Motor neuron (in vitro differentiated cells): ENCODE data around the gene CYP3A4. TPM values are rescaled to one million over a fixed set of nuclear protein-coding genes. Genes with fewer than 3 reads are reported as not detected.
"Not testable (repeated sequence)": the region's sequence is repeated elsewhere in the genome, so short reads cannot be mapped to it uniquely, and the experiment has no call there.

Experiments
- ATAC-seq, 8 experiments: fragments of 200-7000 bp; cut with Tn5 transposase; replicated peaks in 6 of 8; 2 replicates each; pipeline ENCODE4 v1.8.0; 2021; ENCODE audit warnings: mild to moderate bottlenecking in 8 of 8, moderate library complexity in 8 of 8
- H3K27ac ChIP-seq, 2 donors: fragments of 250-450 bp; sonication (Bioruptor Pico); 2 replicates each; pipeline ENCODE4 v1.9.0; 2021; ENCODE audit warnings: antibody characterized with exemption in 2 of 2, mild to moderate bottlenecking in 2 of 2, moderate library complexity in 1 of 2
- H3K4me1 ChIP-seq, 2 donors: fragments of 250-450 bp; sonication (Bioruptor Pico); replicated peaks in 1 of 2; 2 replicates each; pipeline ENCODE4 v1.6.1; 2021; ENCODE audit warnings: antibody characterized with exemption in 2 of 2, mild to moderate bottlenecking in 2 of 2, moderate library complexity in 1 of 2
- H3K4me3 ChIP-seq, 5 donors: fragments of 250-450 bp; sonication (Bioruptor Pico); 2 replicates each; pipeline ENCODE4 v1.9.0; 2021; ENCODE audit warnings: antibody characterized with exemption in 5 of 5, mild to moderate bottlenecking in 5 of 5, moderate library complexity in 4 of 5
- WGBS, 10 experiments: fragments of 450-650 bp; shearing (Covaris generic); methylation state at CpG; one replicate each; pipeline ENCODE4 v1.0.0; 2022; 5-methylcytosine and 5-hydroxymethylcytosine counted together
- in situ Hi-C, 9 experiments: fragments of 400-800 bp; cut with MboI; loops; one replicate each; pipeline ENCODE4 v1.15.0; 2021; ENCODE audit warnings: low sequenced_read_pairs in 9 of 9, low pct_unique_long_range_greater_than_20kb in 2 of 9; ENCODE audit not compliant: unreplicated experiment in 9 of 9
- total RNA-seq, 8 experiments: library from RNA; unstranded; fragments of 300-600 nt; gene quantifications; 2 replicates each; pipeline versions ENCODE4 v1.2.3 to v1.2.4, GENCODE V29; 2022

The CYP3A4 gene
- total RNA-seq, 8 experiments from 2014 or later = 0.11 to 0.33 (median 0.18) TPM; not detected in 3

DNA sequence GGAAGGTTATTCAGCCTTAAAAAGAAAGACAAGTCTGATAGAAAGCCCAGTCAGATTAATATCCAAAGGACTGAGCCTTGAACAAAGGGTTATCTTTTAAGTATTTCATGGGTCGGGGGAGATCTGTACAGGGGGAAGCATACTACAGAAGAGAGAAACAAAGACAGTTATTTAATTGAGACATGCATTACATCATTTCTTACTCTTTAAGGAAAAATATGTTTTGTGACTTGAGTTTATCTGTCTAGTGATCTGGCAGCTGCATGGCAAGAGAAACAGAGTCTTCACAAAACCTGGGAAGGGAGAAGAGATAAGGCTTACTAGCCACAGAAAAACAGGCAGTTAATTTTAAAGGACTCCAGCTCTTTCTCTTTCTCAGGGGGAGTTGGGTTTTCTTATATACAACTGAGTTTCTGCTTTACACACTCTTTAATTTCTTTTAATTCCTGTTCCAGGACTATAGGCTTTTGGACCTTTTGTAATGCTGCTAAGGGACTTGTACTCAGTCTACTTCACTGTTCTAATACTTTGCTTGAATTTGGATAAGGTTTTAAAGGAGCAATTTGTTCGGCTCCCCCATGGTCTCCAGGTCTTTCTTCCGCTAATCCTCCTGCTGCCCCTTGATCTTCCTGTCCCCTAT is 23.0 kb upstream of the CYP3A4 start:
- H3K4me3 ChIP-seq = no peak overlapping the region
- 48 to 89% (median 73%) methylated on average over 1 to 3 of the region's 3 CpGs for WGBS, 10 experiments
- in situ Hi-C loops = no loop called here

DNA sequence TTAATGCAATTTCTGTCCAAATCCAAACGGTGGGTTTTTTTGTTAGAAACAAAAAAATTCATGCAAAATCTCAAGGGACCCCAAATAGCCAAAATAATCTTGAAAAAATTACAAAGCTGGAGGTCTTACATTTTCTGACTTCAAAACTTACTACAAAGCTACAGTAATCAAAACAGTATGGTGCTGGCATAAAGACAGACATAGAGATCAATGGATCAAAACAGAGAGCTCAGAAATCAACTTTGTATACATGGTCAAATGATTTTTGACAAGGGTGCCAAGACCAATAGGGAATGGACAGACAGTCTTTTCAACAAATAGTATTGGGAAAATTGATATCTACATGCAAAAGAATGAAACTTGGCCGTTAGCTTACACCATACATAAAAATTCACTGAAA is 21.7 kb upstream of the CYP3A4 start:
- H3K27ac ChIP-seq = no peak overlapping the region
- no peak for ATAC-seq
- H3K4me1 ChIP-seq = no peaks in the 10 kb centered on the region
- no peak overlapping the region for H3K4me3 ChIP-seq
- 11 to 100% (median 76%) methylated on average over 1 to 2 of the region's 2 CpGs for WGBS, 10 experiments
- in situ Hi-C loops = no loop called here

More for the DNA sequence above, 23.0 kb upstream of the CYP3A4 start:
- ATAC-seq = no peak
- Histone ChIP-seq H3K27ac (no peak overlapping the region), H3K4me1 (no peaks in the 10 kb centered on the region)

DNA sequence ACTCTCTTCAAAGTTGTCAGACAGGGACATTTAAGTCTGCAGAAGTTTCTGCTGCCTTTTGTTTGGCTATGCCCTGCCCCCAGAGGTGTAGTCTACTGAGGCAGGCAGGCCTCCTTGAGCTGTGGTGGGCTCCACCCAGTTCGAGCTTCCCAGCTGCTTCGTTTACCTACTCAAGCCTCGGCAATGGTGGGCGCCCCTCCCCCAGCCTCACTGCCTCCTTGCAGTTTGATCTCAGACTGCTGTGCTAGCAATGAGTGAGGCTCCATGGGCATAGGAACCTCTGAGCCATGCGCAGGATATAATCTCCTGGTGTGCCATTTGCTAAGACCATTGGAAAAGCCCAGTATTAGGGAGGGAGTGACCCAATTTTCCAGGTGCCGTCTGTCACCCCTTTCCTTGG is 19.1 kb upstream of the CYP3A4 start:
- in situ Hi-C loops, ATAC-seq, H3K4me1 ChIP-seq, H3K4me3 ChIP-seq, H3K27ac ChIP-seq: not testable (repeated sequence)
- 40 to 83% (median 67%) methylated on average over 1 to 4 of the region's 6 CpGs; no CpG with 5 or more reads in 6 of the 10 experiments for WGBS, 10 experiments

DNA sequence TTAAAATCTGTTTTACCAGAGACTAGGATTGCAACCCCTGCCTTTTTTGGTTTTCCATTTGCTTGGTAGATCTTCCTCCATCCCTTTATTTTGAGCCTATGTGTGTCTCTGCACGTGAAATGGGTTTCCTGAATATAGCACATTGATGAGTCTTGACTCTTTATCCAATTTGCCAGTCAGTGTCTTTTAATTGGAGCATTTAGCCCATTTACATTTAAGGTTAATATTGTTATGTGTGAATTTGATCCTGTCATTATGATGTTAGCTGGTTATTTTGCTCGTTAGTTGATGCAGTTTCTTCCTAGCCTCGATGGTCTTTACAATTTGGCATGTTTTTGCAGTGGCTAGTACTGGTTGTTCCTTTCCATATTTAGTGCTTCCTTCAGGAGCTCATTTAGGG is 17.4 kb upstream of the CYP3A4 start:
- in situ Hi-C loops, H3K4me1 ChIP-seq, H3K4me3 ChIP-seq, H3K27ac ChIP-seq, ATAC-seq: not testable (repeated sequence)
- 80% methylated on average over 1 of the region's 3 CpGs; no CpG with 5 or more reads in 8 of the 10 experiments for WGBS, 10 experiments

DNA sequence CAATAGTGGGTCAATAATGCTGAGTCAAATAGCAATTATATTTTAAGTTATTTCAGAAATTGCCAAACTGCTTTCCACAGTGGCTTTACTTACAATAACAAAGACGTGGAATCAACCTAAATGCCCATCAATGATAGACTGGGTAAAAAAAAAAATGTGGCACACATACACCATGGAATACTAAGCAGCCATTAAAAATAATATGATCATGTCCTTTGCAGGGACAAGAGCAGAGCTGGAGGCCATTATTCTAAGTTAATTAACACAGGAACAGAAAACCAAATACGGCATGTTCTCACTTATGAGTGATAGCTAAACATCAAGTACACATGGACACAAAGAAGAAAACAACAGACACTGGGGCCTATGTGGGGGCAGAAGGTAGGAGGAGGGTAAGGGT is 15.0 kb upstream of the CYP3A4 start:
- no peak for ATAC-seq
- 21 to 75% (median 56%) methylated on average over 2 of the region's 2 CpGs; no CpG with 5 or more reads in 3 of the 10 experiments for WGBS, 10 experiments

DNA sequence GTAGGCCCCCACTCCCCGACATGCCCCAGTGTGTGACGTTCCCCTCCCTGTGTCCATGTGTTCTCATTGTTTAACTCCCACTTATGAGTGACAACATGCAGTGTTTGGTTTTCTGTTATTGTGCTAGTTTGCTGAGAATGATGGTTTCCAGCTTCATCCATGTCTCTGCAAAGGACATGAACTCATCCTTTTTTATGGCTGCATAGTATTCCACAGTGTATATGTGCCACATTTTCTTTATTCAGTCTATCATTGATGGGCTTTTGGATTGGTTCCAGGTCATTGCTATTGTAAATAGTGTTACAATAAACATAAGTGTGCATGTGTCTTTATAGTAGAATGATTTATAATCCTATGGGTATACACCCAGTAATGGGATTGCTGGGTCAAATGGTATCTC is 11.9 kb upstream of the CYP3A4 start:
- in situ Hi-C loops = loop anchor here in 1 of 9 experiments (10.0 kb wide), 1 partner anchor 79 kb away; the partner anchor contains the start of gene OR2AE1
- not testable (repeated sequence) for H3K4me1 ChIP-seq, ATAC-seq, H3K27ac ChIP-seq, H3K4me3 ChIP-seq
- WGBS, 10 experiments = 80 to 100% methylated on average over 1 to 2 of the region's 2 CpGs; no CpG with 5 or more reads in 8 of the 10 experiments

More for the DNA sequence above, 15.0 kb upstream of the CYP3A4 start:
- in situ Hi-C loops = loop anchor here in 1 of 9 experiments (10.0 kb wide), 1 partner anchor 76 kb away; the partner anchor contains the start of gene OR2AE1
- Histone ChIP-seq H3K4me3 (no peak overlapping the region), H3K27ac (no peak overlapping the region), H3K4me1 (no peaks in the 10 kb centered on the region)

DNA sequence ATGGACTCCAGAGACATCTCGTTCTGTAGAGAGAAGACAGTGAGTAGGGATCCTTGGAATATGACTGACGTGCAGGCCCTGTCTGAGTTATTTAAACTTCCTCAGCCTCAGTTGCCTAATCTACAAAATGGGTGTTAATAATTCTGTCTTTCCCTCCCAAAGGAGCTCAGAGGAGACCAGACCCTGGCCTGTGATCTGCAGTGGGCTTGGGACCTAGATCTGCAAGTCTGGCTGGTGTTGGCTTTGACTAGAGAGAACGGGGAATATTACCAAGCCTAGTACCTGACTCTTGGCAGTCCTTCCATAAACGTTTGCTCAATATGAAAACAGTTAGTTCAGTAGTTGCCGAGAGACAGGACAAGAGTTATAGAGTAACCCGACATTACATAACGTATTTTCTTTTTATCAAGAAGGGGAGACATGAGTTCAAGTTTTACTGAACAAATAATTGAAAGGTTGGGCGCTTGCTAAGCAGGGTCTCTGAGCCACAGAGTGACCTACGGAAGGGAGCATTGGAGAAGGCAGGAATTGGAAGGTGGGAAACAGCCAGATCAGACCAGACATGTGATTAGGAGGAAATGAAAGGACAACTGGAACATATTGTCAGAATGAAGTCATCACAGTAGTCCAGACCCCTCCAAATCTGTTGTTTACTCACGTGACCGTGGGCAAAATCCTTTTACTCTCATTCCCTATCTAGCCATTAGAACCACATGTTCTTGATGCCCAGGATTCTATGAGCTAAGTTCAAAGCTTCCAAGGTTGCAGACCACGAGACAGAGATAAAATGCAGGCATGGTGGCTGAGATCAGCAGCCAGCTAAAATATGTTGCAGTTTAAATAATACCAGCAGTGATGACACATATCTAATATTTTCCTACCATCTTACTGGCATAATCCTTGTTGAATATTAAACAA is 10.9 kb upstream of the CYP3A4 start:
- 26 to 89% (median 74%) methylated on average over 1 to 11 of the region's 12 CpGs for WGBS, 10 experiments
- Histone ChIP-seq H3K27ac (no peak overlapping the region), H3K4me1 (no peaks in the 10 kb centered on the region), H3K4me3 (no peak overlapping the region)
- no peak for ATAC-seq
- in situ Hi-C loops = loop anchor here in 1 of 9 experiments (10.0 kb wide), 1 partner anchor 80 kb away; the partner anchor contains the start of gene OR2AE1

DNA sequence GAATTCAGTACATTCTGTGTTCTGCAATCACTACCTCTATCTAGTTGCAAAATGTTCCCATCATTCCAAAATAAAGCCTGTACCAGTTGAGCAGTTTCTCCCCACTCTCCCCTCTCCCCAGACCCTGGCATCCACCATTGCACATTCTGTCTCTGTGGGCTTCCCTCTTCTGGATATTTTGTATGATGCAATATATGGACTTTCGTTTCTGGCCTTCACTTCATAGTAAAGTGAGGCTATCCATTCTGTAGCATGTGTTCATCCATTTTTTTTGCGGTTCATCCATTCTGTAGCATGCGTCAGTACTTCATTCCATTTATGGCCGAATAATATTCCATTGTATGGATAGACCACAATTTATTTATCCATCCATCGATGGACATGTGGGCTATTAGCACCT is 9.5 kb upstream of the CYP3A4 start:
- ATAC-seq = no peak
- 29 to 93% (median 85%) methylated on average over 1 to 5 of the region's 5 CpGs; no CpG with 5 or more reads in 1 of the 10 experiments for WGBS, 10 experiments
- Histone ChIP-seq H3K27ac (no peak overlapping the region), H3K4me3 (no peak overlapping the region), H3K4me1 (no peaks in the 10 kb centered on the region)
- in situ Hi-C loops = loop anchor here in 1 of 9 experiments (10.0 kb wide), 1 partner anchor 81 kb away; the partner anchor contains the start of gene OR2AE1

DNA sequence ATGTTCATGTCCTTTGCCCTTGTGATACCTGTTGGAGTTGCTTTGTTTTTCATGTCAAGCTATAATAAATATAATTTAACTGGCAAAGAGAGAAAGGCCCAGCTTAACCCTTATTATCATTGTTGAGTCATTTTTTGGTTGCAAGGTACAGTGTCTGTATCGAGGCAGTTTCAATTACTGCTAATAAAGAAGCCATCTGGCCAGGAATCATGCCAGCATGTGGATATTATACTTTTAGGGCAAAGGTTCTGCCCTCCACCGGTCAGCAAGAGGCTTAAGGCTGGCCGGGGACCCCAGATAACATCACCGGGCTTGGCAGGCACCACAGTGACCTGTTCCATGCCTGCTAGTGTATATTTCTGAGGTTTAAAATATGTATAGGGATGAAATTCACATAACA is 9.0 kb upstream of the CYP3A4 start:
- 0 to 100% (median 77%) methylated on average over 1 to 4 of the region's 4 CpGs; no CpG with 5 or more reads in 1 of the 10 experiments for WGBS, 10 experiments
- in situ Hi-C loops = loop anchor here in 1 of 9 experiments (10.0 kb wide), 1 partner anchor 82 kb away; the partner anchor contains the start of gene OR2AE1

DNA sequence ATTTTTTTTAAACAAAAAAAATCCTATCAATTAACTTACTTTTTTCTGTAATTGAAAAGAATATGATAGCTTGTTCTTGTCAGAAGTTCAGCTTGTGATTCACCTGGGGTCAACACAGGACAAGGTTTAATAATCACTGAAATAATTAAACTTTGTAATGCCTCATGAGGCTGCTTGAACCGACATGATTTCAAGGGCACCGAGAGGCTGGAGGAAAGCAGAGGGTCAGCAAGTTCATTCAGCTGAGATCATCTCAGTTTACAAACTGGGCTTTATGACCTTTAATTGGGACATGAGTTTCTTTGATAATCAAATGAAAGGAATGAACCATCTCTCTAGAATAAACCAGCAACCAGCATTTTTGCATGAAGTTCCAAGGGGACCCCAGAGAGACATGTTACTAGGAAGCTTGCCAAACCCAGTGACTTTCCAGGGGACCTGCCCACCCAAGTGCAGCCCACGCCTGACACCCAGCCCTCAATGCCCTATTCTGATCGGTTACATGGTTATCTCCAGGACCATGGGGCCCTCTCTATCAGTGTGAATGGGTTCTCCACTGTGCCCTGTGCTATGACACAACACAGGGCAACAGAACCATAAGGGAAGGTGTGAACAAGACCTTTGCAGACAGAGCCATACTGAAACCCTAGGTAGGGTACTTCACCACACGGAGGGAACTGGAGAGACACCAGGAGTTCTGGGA is 7.8 kb upstream of the CYP3A4 start:
- in situ Hi-C loops = loop anchor here in 1 of 9 experiments (10.0 kb wide), 1 partner anchor 83 kb away; the partner anchor contains the start of gene OR2AE1
- no peak for ATAC-seq
- H3K4me3 ChIP-seq = no peak overlapping the region
- WGBS, 10 experiments = 0 to 85% (median 65%) methylated on average over 1 to 5 of the region's 5 CpGs; no CpG with 5 or more reads in 3 of the 10 experiments
- no peak overlapping the region for H3K27ac ChIP-seq
- no peaks in the 10 kb centered on the region for H3K4me1 ChIP-seq

More for the DNA sequence above, 9.0 kb upstream of the CYP3A4 start:
- H3K4me3 ChIP-seq = no peak overlapping the region
- no peak for ATAC-seq
- no peak overlapping the region for H3K27ac ChIP-seq
- H3K4me1 ChIP-seq = no peaks in the 10 kb centered on the region

DNA sequence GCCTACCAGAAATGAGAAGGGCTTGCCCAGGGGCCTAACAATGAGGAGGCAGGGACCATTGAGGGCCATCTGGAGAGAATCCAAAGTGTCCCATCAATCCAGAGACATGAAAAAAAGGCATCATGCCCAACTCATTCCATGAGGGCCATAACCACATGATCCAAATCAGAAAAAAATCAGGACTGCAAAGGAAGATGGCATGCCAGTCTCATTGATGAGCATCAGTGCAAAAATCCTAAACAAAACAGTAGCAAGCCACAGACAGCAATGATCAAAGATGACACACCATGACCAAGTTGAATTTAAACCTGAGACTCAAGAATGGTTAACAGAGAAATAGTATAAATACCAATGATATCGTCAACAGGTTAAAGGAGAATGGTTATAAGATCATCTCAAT is 7.0 kb upstream of the CYP3A4 start:
- in situ Hi-C loops = loop anchor here in 1 of 9 experiments (10.0 kb wide), 1 partner anchor 84 kb away; the partner anchor contains the start of gene OR2AE1
- no peak for ATAC-seq

DNA sequence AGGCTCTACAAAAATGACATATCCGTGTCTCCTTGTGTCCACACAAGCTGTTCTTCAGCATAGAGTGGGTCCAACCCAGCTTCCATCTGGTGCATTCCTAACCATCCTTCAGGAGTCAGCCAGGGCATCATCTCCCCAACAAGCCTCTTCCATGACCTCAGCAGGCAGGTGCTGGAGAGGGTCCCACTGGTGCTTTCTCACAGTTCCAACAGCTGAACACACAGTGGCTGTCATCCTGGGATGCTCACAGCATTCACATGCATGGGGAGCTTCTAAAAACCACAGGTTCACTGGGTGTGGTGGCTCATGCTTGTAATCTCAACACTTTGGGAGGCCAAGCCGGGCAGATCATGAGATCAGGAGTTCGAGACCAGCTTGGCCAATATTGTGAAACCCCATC is 6.4 kb upstream of the CYP3A4 start:
- no peak overlapping the region for H3K4me3 ChIP-seq
- in situ Hi-C loops = loop anchor here in 1 of 9 experiments (10.0 kb wide), 1 partner anchor 84 kb away; the partner anchor contains the start of gene OR2AE1
- H3K4me1 ChIP-seq = no peaks in the 10 kb centered on the region
- no peak overlapping the region for H3K27ac ChIP-seq
- WGBS, 10 experiments = 60 to 100% (median 85%) methylated on average over 1 to 3 of the region's 3 CpGs; no CpG with 5 or more reads in 4 of the 10 experiments
- ATAC-seq = no peak

More for the DNA sequence above, 7.0 kb upstream of the CYP3A4 start:
- WGBS, 10 experiments = 0 to 80% (median 50%) methylated on average over 1 of the region's 1 CpG; no CpG with 5 or more reads in 1 of the 10 experiments
- Histone ChIP-seq H3K27ac (no peak overlapping the region), H3K4me1 (no peaks in the 10 kb centered on the region), H3K4me3 (no peak overlapping the region)
